NT2/D1 (cell line): Measurements from ENCODE around the gene NDN.
A peak's percentile ranks its signal among the peaks of the same experiment; 100 is the strongest.
"Not testable (repeated sequence)": the region's sequence is repeated elsewhere in the genome, so short reads cannot be mapped to it uniquely, and the experiment has no call there.

ENCODE experiments used
- DNase-seq: peaks from one replicate; pipeline ENCODE4 v3.0.0-alpha.2; 2011; ENCODE audit warnings: low read depth, low spot score
- H3K27me3 ChIP-seq: 2 replicates; pipeline ENCODE4 v1.6.0; 2011; ENCODE audit warnings: mild to moderate bottlenecking; ENCODE audit not compliant: insufficient read length, insufficient read depth
- H3K36me3 ChIP-seq: 2 replicates; pipeline ENCODE4 v1.6.1; 2011; ENCODE audit warnings: mild to moderate bottlenecking, low read length, mixed read lengths; ENCODE audit not compliant: insufficient read depth, insufficient read length
- H3K4me1 ChIP-seq: 2 replicates; pipeline ENCODE4 v1.5.1; 2011; ENCODE audit not compliant: insufficient read depth, insufficient read length
- H3K4me3 ChIP-seq: 2 replicates; pipeline ENCODE4 v1.5.1; 2011; ENCODE audit warnings: low read depth; ENCODE audit not compliant: insufficient read length
- H3K9ac ChIP-seq: 2 replicates; pipeline ENCODE4 v1.6.0; 2011; ENCODE audit warnings: low read depth; ENCODE audit not compliant: insufficient read length
- H3K9me3 ChIP-seq: 2 replicates; pipeline ENCODE4 v1.5.1; 2011; ENCODE audit warnings: mild to moderate bottlenecking, low read length; ENCODE audit not compliant: insufficient read depth
- SUZ12 ChIP-seq: IDR thresholded peaks from 2 replicates; pipeline ENCODE4 v1.6.1; 2011; ENCODE audit not compliant: insufficient read length, insufficient read depth; ENCODE audit errors: extremely low read depth
- YY1 ChIP-seq: IDR thresholded peaks from 2 replicates; pipeline ENCODE4 v1.6.1; 2011; ENCODE audit not compliant: insufficient read length, insufficient read depth
- ZNF274 ChIP-seq: IDR thresholded peaks from 2 replicates; pipeline ENCODE4 v1.6.1; 2011; ENCODE audit warnings: mild to moderate bottlenecking, low read depth, low read length

Gene NDN, protein sequence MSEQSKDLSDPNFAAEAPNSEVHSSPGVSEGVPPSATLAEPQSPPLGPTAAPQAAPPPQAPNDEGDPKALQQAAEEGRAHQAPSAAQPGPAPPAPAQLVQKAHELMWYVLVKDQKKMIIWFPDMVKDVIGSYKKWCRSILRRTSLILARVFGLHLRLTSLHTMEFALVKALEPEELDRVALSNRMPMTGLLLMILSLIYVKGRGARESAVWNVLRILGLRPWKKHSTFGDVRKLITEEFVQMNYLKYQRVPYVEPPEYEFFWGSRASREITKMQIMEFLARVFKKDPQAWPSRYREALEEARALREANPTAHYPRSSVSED

DNA sequence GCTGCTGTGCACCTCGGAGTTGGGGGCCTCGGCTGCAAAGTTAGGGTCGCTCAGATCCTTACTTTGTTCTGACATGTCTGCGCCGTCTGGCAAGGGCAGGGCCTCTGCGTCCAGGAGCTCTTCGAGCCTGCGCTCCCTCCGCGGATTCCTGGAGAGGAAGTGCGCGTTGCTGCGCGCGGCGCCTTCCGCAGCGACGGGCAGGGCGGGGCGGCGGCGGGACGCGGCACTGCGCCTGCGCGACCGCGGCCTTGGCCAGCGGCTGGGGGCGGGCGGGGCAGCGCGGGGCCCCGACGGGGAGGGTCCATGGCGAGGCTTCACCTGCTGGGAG is at the start of gene NDN:
Gene NDN, minus strand, starts transcription at position 163 of the 328 bp plus-strand sequence. Its CDS starts 88 bp downstream, at position 75.
- H3K4me1 ChIP-seq, result peaks cover 4% of the 10 kb centered on the region
- H3K36me3 ChIP-seq, result peaks cover 8% of the 10 kb centered on the region
- no peaks in the 10 kb centered on the region for H3K9me3 ChIP-seq
- TF ChIP-seq ZNF274 (no peak), YY1 (no peak), SUZ12 (no peak)
- no peaks in the 10 kb centered on the region for H3K27me3 ChIP-seq
- peak; percentile 40 for DNase-seq
- peak within 1 kb of the TSS; percentile 79 for H3K4me3 ChIP-seq
- H3K9ac ChIP-seq, result peak within 1 kb of the TSS; percentile 87

DNA sequence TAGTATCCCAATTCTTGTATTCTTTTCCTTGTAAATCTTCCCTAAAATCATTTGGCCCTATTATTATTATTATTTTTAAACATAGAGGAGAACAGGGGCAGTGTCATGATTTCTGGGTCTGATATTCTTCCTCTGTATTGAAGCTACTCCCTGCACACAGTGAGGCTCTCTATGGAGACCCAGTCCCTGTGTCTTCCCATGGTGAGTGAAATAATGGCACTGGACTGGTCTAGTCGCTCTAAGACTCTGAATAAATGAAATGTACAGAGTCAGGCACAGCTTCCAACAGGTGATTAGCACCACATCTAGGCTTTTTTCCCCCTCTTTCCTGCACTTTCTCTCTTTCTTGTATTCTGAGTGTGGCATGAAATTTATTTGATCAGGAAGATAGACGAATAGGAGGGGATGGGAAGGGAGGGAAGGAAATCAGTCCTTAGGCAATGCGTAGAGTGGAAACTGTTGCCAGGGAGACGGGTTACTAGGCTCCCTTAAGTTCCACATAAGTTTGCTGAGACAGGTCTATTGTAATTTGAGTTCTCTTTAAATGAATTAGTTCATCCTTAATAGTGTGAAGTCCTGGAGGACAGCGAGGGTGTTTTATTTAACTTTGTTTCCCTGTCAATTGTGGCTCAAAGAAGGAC is 49.0 kb upstream of the NDN start:
- no peaks in the 10 kb centered on the region for H3K4me1 ChIP-seq
- no peak for DNase-seq
- TF ChIP-seq ZNF274, result no peak
- no peak for TF ChIP-seq SUZ12
- TF ChIP-seq YY1, result no peak
- H3K36me3 ChIP-seq, result no peaks in the 10 kb centered on the region
- no peak overlapping the region for H3K9ac ChIP-seq
- no peaks in the 10 kb centered on the region for H3K9me3 ChIP-seq
- no peak overlapping the region for H3K4me3 ChIP-seq
- H3K27me3 ChIP-seq, result no peaks in the 10 kb centered on the region

DNA sequence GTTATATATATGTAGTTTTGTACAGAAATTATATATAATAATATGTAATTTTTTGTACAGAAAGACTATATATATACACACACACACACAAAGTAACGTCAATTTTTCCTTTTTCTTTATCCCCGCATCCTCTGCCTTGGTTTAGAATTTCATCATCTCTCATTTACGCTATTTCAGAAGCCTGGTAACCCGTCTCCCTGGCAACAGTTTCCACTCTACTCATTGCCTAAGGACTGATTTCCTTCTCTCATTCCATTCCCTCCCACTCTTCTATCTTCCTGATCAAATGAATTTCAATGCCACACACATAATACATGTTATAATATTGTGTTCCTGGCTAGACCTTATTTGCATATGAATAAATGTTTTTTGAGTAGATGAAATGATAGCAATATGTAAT is 47.8 kb upstream of the NDN start:
- Histone ChIP-seq H3K27me3 (no peaks in the 10 kb centered on the region), H3K36me3 (no peaks in the 10 kb centered on the region), H3K9me3 (no peaks in the 10 kb centered on the region)

DNA sequence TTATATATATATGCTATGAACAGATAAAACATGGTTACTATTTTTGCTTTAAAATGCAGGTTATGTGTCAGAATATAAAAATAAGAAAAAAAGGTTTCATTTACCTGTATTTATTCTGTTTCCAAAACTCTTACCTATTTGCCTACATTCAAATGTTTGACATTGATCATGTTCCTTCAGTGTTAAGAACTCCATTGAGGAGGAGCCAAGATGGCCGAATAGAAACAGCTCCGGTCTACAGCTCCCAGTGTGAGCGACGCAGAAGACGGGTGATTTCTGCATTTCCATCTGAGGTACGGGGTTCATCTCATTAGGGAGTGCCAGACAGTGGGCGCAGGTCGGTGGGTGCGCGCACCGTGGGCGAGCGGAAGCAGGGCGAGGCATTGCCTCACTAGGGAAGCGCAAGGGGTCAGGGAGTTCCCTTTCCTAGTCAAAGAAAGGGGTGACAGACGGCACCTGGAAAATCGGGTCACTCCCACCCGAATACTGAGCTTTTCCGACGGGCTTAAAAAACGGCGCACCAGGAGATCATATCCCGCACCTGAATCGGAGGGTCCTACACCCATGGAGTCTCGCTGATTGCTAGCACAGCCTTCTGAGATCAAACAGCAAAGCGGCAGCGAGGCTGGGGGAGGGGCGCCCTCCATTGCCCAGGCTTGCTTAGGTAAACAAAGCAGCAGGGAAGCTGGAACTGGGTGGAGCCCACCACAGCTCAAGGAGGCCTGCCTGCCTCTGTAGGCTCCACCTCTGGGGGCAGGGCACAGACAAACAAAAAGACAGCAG is 27.0 kb upstream of the NDN start:
- Histone ChIP-seq H3K4me3 (peak overlapping the region; percentile 31), H3K36me3 (peaks cover 18% of the 10 kb centered on the region), H3K9ac (peak overlapping the region; percentile 26)
- H3K4me1 ChIP-seq, H3K27me3 ChIP-seq, H3K9me3 ChIP-seq: not testable (repeated sequence)
- DNase-seq, result peak; percentile 20

More for the DNA sequence above, 47.8 kb upstream of the NDN start:
- no peak overlapping the region for H3K4me3 ChIP-seq
- TF ChIP-seq YY1, result no peak
- no peak for TF ChIP-seq ZNF274
- TF ChIP-seq SUZ12, result no peak
- no peak overlapping the region for H3K9ac ChIP-seq
- no peaks in the 10 kb centered on the region for H3K4me1 ChIP-seq
- DNase-seq, result no peak

DNA sequence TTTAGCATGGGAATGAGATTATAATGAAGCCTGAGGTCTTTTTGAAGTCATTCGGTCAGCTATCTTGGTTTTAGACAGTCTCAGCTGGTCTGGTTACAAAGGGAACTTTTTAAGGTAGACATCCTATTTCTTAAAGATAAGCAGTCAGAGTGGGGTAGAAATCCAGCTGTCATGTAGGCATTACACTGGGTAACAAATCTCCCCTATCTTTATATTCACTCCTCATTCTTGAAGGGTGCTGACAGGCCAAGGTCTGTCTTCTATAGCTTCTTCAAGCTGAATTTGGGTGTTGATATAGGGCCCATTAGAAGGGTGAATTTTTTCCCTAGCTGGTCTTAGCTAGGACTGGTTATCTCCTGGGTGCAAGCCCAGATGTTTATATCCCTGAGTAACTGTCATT is 21.2 kb upstream of the NDN start:
- H3K36me3 ChIP-seq, result peaks cover 21% of the 10 kb centered on the region
- no peaks in the 10 kb centered on the region for H3K4me1 ChIP-seq
- TF ChIP-seq ZNF274, result no peak
- TF ChIP-seq YY1, result no peak
- no peak for TF ChIP-seq SUZ12
- DNase-seq, result no peak
- no peaks in the 10 kb centered on the region for H3K27me3 ChIP-seq
- H3K4me3 ChIP-seq, result no peak overlapping the region
- H3K9ac ChIP-seq, result no peak overlapping the region
- H3K9me3 ChIP-seq, result no peaks in the 10 kb centered on the region

DNA sequence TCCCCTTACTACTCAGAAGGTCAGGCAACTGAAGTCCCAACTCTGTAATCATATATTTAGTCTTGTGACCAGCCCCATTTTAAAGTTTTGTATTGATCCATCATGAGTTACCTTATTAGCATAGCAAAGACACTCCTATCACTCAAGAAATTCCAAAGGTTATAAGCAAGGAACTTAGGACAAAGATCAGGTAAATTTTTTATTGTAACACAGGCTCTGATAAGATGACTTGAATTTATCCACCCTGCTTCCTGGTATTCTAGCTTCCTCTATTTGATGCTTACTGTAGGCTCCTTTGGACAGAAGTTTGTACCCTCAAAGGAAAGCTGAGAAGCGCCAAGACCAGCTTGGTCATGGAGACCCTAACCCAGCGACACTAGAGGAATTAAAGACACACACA is 8.2 kb upstream of the NDN start:
- Histone ChIP-seq H3K4me3 (no peak overlapping the region), H3K27me3 (no peaks in the 10 kb centered on the region), H3K4me1 (no peaks in the 10 kb centered on the region), H3K9ac (no peak overlapping the region), H3K36me3 (no peaks in the 10 kb centered on the region), H3K9me3 (peaks cover 10% of the 10 kb centered on the region; the same call in 1 of the 2 replicates)
- TF ChIP-seq SUZ12 (no peak), YY1 (no peak), ZNF274 (no peak)
- DNase-seq, result no peak

DNA sequence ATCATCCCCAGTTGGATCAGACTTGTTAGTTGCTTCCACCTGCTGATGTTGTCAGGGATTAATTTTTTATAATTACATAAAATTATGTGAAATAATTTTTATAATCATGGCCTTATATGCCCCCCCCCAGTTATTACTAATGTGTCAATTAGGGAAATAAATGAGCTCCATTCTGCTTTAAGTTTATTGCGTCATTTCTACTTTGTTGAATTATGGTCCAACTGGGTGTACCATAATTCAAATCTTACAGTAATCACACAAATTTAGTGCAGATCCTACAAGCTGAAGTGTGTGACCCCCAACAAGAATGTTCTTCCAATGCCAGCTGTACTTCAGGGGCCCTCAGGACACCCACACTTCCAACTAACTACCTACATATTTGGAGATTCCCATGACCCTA is 7.5 kb upstream of the NDN start:
- Histone ChIP-seq H3K27me3 (no peaks in the 10 kb centered on the region), H3K36me3 (no peaks in the 10 kb centered on the region), H3K4me1 (no peaks in the 10 kb centered on the region), H3K9ac (no peak overlapping the region), H3K4me3 (no peak overlapping the region), H3K9me3 (peaks cover 10% of the 10 kb centered on the region; the same call in 1 of the 2 replicates)
- no peak for DNase-seq
- TF ChIP-seq SUZ12 (no peak), ZNF274 (no peak), YY1 (no peak)
